NOMO-1 treated with dmso at 0.1 percent for 144 hours (cell line): ENCODE results near the gene GNB1L.
"Not testable (repeated sequence)": the region's sequence is repeated elsewhere in the genome, so short reads cannot be mapped to it uniquely, and the experiment has no call there.

ENCODE experiments used
- DNase-seq: peaks from one replicate; lab custom pipeline; 2025; ENCODE audit not compliant: unreplicated experiment; lab: John Stamatoyannopoulos, UW

GNB1L gene

DNA sequence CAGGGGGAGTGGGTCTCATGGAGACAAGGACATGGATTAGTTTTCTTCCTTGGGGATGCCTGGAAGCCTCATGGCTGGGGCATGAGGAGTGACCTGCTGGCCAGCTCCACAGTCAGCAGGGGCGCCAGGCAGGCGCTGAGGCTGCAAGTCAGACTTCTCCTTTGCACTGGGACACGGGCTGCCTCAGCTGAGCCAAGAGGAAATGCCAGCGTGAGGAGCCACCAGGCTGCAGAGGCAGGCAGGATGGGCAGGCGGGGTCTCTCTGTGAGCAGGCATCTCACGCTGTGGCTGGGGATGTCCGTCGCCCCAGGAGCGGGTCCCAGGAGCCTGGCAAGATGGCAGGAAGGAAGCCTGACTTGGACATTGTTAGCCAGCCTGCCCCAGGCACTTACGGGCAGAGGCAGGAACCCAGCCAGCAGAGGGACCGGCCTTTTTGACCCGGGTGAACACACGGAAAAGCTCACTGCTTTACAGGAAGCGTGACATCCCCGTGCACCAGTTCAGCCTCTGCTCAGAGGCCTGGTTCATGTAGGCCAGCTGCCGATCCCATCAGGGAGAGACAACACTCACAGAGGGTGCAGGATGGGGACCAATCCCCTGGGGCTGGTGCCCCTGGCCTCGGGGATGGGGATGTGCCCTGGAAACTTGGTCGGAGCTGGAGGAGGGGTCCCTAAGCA is 10.2 kb downstream of the GNB1L start:
- DNase-seq: no peak

DNA sequence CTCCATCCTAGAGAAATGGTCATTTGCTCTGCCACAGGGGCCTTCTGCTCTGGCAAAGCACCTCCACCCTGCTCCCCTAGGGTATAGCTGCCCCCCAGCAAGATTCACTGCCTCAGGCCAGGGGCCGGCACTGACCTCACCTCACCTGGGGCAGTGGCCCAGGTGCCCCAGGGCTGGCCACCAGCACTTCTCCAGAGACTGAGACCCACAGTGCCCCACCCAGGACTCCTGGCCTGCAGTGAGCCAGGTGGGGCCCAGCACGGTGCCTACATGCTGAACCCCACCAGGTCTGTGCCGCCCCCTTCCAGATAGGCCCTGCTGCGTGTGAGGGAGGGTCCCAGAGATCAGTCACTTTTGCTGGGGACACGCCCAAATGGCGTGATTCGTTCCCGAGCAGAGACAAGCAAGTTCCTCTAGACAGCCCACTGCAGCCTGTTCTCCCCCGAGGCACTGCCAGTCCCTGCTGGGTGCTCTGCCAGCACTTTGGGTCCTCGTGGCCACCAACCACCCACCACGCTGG is 10.8 kb downstream of the GNB1L start:
- DNase-seq: no peak

DNA sequence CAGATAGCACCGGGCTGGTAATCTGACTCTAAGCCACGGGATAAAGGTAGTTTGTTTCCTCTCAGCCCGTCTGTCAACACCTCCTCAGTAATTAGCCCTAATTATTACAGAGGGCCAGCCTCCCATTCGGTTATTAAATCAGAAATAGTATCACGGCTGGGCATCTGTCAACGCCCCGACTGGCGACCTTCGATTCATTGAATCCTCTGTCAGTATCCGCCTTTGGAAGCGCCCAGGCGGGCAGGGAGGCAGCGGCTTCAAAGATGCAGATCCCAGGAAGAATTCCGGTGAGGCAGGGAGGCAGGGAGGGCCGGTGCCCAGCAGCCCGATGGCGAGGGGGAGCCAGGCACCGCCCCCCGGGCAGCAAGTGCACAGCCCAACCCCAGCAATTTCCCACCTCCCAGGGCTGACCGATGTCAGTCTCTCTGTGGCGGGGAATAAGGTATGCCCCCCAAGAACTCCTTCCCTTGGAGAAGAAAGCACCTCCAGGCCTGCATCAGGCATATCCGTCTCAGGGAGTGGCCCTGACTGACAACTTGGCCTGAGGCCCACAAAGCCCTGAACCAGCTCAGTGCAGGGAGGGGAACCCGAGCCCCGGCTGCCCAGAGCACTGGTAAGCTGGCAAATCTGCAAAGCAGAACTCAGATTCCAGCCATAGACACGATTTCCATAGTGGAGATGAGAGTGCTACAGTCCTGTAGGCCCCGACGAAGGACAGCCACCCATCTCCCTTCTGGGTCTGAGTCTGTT is 11.4 kb downstream of the GNB1L start:
- DNase-seq: no peak

DNA sequence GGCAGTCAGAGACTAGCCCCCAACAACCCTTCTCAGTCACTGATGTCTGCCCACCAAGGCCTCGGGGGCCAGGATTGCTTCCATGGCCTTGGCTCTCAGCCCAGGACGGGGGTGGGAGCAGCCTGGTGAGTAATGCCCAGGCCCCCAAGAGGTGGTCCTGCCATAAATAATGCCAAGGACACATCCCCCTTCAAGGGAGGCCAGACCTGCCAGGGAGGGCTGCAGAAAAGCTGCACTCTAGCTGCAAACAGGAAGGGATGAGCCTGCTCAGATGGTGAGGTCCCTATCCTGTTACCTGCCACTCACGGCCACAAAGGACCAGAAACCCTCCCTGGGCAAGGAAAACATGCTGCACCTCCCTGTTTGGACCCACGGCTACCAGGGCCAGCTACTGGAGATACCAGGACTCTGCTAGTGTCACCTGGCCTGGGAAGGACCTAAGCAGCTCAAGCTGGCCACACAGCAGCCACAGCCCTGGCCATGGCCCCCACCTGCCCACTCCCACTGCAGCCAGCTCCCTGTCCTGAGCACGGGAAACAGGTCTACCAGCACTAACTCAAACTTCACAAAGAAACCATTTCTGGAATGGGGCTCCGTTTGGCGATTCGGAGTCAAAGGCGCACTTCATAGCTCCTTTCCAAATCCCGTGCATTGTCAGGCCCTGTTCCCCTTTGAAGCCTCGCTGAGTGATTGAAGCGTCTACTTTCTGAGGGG is 12.1 kb downstream of the GNB1L start:
- DNase-seq: no peak

DNA sequence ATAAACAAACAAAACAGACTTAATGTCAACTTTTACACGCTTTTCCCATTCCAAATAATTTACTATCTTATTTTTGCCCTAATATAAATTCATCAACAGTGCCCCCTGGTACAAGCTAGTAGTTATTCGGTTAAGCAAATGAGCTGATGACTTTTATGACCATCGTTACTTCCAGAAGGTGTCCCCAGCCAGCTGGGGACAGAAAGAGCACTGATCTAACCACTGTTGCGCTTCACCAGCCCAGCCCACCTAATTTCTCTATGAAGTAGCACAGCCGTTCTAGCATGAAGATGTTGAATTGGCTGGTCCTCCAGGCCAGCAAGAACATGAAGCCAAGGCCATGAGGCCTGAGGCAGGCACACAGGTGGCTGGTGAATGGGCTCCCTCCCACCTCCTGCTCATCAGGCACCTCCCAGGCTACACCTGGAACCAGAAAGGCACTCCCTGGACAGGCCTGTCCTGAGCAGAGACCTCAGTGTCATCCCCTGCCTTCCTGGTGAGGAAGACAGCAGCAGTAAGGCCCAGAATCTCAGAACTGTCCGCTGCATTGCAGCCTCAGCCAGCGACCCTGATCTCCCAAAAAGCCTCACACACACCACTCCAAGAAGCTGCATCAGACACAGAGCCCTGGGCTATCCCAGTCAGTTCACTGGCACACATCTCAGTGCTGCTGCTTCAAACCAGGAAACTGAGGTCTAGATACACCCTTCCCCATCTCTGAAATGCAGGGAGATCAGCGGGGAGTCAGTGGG is 12.9 kb downstream of the GNB1L start:
- no peak for DNase-seq

DNA sequence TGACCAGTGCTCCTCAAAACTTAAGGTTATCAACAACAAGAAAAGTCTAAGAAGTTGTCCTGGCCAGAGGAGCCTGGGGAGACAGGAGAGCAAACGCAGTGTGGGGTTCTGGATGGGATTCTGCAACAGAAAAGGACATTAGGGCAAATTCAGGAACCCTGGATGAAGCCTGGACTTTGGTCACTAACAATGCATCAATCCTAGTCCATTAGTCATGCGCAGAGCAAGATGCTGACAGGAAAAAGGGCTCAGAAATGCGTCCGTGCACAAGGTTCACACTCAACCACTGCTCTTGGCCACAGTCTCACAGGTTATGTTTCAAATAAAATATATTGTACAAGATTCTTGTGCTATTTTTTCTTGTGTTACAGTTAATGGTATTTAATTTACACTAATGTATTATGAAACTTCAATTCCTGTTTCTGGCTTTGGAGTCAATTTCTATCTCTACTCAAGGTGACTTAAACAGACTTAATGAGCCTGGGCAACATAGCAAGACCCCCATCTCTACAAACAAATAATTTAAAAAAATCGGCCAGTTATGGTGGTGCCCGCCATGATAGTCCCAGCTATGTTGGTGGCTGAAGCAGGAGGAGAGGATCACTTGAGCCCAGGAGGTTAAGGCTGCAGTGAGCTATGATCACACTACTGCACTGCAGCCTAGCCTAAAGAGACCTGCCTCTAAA is 13.6 kb downstream of the GNB1L start:
- no peak for DNase-seq

DNA sequence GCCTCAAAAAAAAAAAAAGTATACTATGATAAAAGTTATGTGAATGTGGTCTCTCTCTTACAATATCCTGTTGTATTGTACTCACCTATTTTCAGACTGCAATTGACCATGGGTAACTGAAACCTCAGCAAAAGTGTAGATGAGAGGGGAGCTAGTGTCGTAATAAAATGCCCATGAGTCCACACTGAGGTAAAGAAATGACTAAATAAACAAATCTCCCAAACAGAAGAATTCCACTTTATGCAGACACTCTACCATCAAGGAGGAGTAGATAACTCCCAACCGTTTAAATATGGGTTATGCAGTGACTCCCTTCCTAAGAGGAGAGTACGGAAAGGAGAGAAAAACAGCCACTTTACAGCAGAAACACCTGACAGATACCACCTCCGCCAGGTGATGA is 14.6 kb downstream of the GNB1L start:
- DNase-seq: no peak

DNA sequence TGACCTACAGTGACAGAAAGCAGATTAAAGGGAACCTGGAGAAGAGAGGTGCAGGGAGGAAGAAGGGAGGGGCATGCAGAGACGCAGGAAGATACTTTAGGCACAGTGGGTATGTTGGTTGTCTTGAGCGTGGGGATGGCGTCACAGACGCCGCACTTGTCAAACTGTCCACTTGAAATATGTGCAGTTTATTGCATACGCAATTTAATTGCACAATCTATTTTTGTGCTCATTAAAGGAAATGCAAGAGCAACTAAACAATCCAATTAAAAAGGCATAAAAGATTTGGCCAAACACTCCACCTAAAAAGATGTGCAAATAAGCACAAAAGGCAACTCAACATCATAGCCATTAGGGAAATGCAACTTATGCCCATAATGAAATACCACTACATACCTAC is 16.8 kb downstream of the GNB1L start:
- no peak for DNase-seq

DNA sequence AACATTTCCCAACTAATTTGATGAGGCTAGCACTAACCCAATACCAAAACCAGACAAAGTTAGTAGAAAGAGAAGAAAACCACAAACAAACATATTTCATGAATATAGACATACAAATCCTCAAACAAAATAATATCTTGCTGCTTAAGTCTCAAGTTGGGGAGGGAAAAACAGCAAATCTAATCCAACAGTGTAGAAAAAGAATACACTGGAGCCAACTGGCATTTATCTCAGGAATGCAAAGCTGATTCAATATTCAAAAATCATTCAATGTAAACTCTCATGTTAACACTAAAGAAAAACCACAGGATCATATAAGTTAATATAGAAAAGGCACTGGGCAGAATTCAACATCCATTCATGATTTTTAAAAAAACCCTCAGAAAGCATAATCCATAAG is 18.2 kb downstream of the GNB1L start:
- DNase-seq: no peak

DNA sequence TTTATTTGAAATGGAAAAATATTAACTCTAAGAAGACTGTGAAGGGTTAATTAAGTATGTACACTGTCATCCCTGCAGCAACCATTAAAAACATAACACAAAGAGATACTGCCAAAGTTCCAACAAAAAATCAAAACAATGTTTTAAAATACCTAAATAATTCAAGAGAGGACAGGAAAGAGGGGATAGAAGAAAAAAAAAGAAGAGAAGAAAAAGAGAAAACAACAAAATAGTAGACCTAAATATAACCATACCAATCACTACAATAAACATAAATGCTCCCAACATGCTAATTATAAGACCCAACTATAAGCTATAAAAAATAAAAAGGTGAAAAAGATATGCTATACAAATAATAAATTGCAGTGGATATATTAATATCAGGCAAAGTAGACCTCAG is 20.1 kb downstream of the GNB1L start:
- no peak for DNase-seq

DNA sequence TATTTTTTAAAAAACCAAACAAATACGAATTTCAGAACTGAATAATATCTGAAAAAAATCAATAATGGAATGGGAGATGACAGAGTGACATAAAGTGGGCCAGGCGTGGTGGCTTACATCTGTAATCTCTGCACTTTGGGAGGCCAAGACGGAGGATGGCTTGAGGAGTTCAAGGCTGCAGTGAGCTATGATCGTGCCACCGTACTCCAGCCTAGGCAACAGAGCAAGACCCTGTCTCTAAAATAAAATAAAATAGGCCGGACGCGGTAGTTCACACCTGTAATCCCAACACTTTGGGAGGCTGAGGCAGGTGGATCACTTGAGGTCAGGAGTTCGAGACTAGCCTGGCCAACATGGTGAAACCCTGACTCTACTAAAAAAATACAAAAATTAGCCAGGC is 21.3 kb downstream of the GNB1L start:
- DNase-seq: not testable (repeated sequence)

DNA sequence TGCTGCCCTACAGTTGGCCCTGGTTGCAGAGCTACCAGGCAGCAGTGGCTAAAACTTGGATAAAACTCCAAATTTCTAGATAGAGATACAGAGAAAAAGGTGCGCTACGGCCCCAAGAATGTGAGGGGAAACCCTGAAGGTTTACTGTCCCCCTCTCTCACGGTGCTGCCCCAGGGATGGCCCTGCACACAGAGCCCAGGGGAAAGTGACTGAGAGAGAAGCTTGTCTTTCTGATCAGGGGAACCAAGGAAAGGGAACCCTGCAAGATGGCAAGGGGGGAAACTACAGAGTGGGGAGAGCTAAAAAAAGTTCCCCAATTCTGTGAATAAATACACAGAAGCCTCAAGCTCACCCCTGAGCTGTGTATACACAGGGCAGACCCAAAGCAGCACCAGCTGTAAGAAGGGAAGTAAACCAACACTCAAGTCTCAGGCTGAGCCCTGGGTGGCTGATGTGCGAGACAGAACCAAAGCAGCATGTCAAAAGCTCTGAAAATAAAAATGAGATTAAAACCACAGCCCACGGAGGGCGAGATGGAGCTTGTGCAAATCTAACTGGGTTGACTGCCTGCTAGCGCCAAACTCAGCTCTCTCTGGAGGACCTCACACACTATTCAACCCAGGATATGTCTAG is 22.1 kb downstream of the GNB1L start:
- DNase-seq: no peak

DNA sequence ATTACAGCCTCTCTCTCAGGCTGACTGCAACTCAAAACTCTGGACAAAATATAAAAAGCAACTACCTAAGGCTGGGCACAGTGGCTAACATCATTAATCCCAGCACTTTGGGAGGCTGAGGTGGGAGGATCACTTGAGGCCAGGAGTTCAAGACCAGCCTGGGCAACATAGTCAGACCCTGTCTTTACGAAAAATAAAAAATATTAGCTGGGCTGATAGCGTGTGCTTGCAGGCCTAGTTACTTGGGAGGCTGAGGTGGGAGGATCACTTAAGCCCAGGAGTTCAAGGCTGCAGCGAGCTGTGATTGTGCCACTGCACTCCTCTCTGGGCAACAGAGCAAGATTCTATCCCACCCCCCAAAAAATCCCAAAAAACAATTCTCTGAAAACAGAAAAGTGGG is 22.7 kb downstream of the GNB1L start:
- not testable (repeated sequence) for DNase-seq

DNA sequence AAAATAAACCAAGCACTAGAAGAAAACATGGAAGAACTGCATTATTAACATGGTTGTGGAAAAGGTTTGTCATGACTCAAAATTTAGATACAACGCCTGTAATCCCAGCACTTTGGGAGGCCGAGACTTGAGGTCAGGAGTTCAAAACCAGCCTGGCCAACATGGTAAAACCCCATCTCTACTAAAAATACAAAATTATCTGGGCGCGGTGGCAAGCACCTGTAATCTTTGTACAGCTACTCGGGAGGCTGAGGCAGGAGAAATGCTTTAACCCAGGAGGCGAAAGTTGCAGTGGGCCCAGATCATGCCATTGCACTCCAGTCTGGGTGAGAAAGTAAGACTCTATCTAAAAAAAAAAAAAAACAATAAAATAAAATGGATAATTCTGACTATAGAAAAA is 23.7 kb downstream of the GNB1L start:
- DNase-seq: no peak

DNA sequence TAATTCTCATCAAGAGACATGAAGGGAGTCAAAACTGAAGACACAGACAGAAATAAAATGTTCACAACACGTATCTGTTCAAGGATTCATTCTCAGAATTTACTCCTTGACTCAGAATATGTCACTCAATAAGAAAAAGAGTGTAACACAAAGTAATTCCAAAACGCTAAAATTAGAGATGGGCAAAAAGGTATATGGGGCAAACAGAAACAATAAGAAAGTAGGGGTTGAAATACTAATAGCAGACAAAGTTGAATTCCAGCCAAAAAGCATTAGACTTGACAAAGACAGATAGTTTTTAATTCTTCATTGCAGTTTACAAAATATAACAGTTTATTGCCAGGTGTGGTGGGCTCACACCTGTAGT is 26.7 kb downstream of the GNB1L start:
- no peak for DNase-seq

DNA sequence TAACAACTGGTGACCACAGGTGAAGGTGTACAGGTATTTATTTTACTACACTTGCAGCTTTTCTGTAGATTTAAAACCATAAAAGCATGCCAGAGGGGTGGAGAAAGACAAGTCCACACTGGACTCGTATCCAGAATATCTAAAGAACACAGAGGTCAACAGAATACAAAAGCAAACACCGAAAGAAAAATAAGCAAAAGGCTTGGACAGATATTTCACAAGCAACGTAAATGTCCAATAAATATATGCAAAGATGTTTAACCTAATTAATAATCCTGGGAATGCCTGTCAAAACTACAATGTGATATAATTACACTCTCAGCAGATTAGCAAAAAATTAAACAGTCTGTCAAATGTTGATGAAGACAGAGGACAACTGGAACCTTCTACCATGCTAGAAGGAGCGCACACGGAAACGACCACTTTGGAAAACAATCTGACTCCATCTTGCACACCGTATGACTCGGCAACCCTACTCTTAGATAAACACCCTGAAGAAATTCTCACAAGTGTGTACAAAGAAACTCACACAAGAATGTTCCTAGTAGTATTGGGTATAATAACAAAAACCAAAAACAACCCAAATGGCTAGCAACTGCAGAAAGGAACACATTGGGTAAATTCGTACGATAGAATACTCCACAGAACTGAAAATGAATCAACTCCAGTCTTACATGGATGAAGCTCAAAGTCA is 27.2 kb downstream of the GNB1L start:
- no peak for DNase-seq

DNA sequence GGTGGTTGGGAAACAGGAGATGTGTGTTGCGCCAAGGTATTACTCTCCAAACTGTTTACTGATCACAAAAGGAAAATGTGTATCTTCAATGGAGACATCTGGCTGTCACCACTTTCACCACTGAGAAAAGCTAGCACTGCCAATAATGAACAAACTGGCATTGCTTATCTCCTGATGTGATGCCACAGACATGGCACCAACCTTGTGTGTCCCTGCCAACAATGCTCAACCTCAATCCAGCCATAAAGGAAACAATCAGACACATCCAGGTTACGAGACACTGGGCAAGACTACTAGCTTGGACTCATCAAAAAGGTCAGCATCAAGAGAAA is 28.1 kb downstream of the GNB1L start:
- DNase-seq: no peak

DNA sequence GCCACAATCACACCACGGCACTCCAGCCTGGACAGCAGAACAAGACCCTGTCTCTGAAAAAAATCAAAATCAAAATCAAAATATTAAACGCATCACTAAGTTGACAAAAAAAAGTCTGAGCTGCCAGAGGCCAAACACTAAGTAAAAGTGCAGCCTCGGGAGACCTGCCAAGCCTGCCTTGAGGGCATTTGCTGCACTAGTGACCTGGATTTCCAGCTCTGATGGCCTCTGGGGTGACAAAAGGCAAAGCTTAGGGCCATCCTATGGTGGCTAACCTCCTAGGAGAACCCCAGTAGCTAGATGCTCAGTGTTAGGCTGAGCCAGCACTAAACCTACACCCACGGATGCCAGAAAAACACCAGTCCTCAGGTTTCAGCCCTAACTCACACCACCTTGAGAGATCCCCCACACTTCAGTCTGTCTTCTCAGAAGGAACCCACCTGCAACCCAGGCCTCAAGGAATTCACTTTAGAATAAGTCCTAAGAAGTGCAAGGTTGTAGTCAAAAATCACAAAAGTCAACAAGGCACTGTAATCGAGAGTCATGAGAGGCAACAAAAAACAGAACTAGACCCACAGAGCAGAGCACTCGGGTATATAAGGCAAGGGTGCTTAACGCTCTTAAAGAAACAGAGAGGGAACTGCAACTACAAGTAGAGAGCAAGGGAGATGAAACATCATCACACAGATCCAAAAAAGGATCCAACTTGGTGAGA is 28.6 kb downstream of the GNB1L start:
- DNase-seq: no peak

DNA sequence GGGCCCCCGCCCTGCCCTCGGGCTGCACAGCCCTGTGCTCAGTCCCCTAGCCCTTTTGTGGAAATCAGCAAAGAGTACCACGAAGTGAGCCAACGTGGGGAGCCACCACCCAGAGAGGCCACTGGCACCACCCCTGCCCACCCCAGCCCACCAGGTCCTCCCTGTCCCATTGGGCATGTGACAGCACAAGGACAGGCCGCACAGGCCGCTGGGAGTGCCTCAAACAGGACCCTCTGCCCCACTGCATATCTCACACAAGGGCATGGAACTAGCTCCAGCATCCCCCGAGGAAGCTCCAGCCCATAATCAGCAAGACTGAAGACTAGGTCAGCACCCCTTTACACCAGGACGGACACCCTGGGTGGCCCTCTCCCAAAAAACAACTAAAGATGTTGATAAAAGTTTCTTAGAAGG is 29.7 kb downstream of the GNB1L start:
- no peak for DNase-seq
